OCI-LY7 (cell line): Measurements from ENCODE around the gene DDX5. TPM values are rescaled to one million over a fixed set of nuclear protein-coding genes. Genes with fewer than 3 reads are reported as not detected.

Experiments used
- BruUV-seq: library from RNA; stranded (reverse); fragments of 400-500 nt; replicated peaks from 2 replicates; lab custom pipeline; 2021; lab: Mats Ljungman, UMichigan
- CTCF ChIA-PET: fragments of 300-600 bp; sonication (Branson Sonifier 250); formaldehyde crosslinking; loops from one replicate; lab custom pipeline; 2022; ENCODE audit warnings: antibody characterized with exemption; ENCODE audit not compliant: unreplicated experiment; lab: Charles Lee
- POLR2A ChIA-PET: fragments of 300-600 bp; sonication (Branson Sonifier 250); formaldehyde crosslinking; loops from one replicate; lab custom pipeline; 2022; ENCODE audit warnings: antibody characterized with exemption; lab: Charles Lee
- DNase-seq: peaks from one replicate; pipeline ENCODE4 v3.0.0-alpha.2; 2015; ENCODE audit warnings: low spot score
- H2AFZ ChIP-seq: fragments of 200-600 bp; sonication (generic), shearing (Covaris generic); 2 replicates; pipeline ENCODE4 v1.6.1; 2014; ENCODE audit warnings: mild to moderate bottlenecking, antibody characterized with exemption, low read length, moderate library complexity
- H3K27ac ChIP-seq: fragments of 200-600 bp; sonication (generic); 2 replicates; pipeline ENCODE4 v1.5.1; 2014; ENCODE audit warnings: mixed run types, low read depth, mild to moderate bottlenecking, moderate library complexity, low read length, inconsistent platforms; ENCODE audit not compliant: poor library complexity, severe bottlenecking
- H3K36me3 ChIP-seq: fragments of 200-600 bp; sonication (generic); 2 replicates; pipeline ENCODE4 v1.6.1; 2014; ENCODE audit warnings: mild to moderate bottlenecking, antibody characterized with exemption, low read length, moderate library complexity, mixed read lengths; ENCODE audit not compliant: insufficient read depth
- H3K4me1 ChIP-seq: fragments of 200-600 bp; sonication (generic); 2 replicates; pipeline ENCODE4 v1.5.1; 2014; ENCODE audit warnings: mild to moderate bottlenecking, low read length; ENCODE audit not compliant: insufficient read depth, poor library complexity, severe bottlenecking
- H3K4me2 ChIP-seq: fragments of 200-600 bp; sonication (generic); 2 replicates; pipeline ENCODE4 v1.6.1; 2014; ENCODE audit warnings: mild to moderate bottlenecking, low read length
- H3K4me3 ChIP-seq: fragments of 200-600 bp; sonication (generic); 2 replicates; pipeline ENCODE4 v1.5.1; 2014; ENCODE audit warnings: mild to moderate bottlenecking, low read depth, low read length; ENCODE audit not compliant: poor library complexity, severe bottlenecking
- H3K79me2 ChIP-seq: fragments of 200-600 bp; sonication (generic); 2 replicates; pipeline ENCODE4 v1.6.1; 2016; ENCODE audit warnings: low read depth, mild to moderate bottlenecking, low read length, moderate library complexity, mixed read lengths; ENCODE audit not compliant: insufficient read depth
- H3K9me2 ChIP-seq: fragments of 200-600 bp; sonication (generic); 2 replicates; pipeline ENCODE4 v1.6.1; 2016; ENCODE audit warnings: mild to moderate bottlenecking, low read length, mixed read lengths; ENCODE audit not compliant: insufficient read depth
- H3K9me3 ChIP-seq: fragments of 200-600 bp; sonication (generic); 2 replicates; pipeline ENCODE4 v1.6.1; 2014; ENCODE audit warnings: mild to moderate bottlenecking, mixed run types, low read length, mixed read lengths
- H4K20me1 ChIP-seq: fragments of 200-600 bp; sonication (generic); 2 replicates; pipeline ENCODE4 v1.6.1; 2014; ENCODE audit warnings: mild to moderate bottlenecking, antibody characterized with exemption, low read length, moderate library complexity, mixed read lengths; ENCODE audit not compliant: insufficient read depth
- CTCF ChIP-seq: fragments of 200-600 bp; sonication (generic); conservative IDR thresholded peaks from 2 replicates; pipeline ENCODE4 v1.5.1; 2014; ENCODE audit warnings: mild to moderate bottlenecking, antibody characterized with exemption, low read length, moderate library complexity, mixed read lengths
- EZH2phosphoT487 ChIP-seq: fragments of 200-600 bp; sonication (generic); IDR thresholded peaks from 2 replicates; pipeline ENCODE4 v1.6.1; 2018; ENCODE audit warnings: low read depth, borderline replicate concordance, mild to moderate bottlenecking, mixed run types, antibody characterized with exemption, low read length, moderate library complexity, mixed read lengths
- intact Hi-C: fragments of 100-400 bp; cut with micrococcal nuclease; formaldehyde crosslinking; loops from one replicate; pipeline ENCODE4 v1.10.0; 2022; ENCODE audit not compliant: unreplicated experiment
- total RNA-seq, 2 experiments: library from RNA; depleted of rRNA in 1 of 2; stranded (reverse); fragments of >200 nt in 1 of 2; shearing (Covaris generic) in 1 of 2; gene quantifications; 2 replicates each; pipeline ENCODE4 v1.2.3, GENCODE V29; 2014 to 2022

The DDX5 gene
- total RNA-seq, 2 experiments from 2014 or later: 362 to 815 TPM

GRCh38 chr17:64506576-64507412, 705 bp upstream of the DDX5 start, which contains the start of gene CEP95:
Gene CEP95 (plus strand): TSS chr17:64506977. CDS start chr17:64507098, 121 bp downstream.
- ChIA-PET CTCF (interaction anchor here (0.6 to 0.7 kb wide), 2 partner anchors 282 to 491 kb away, joined by 4 to 6 read pairs; no protein-coding TSS in a partner anchor), POLR2A (interaction anchor here (0.5 to 2.3 kb wide), 12 partner anchors 10 to 1628 kb away, joined by 3 to 11 read pairs (median 4); partner anchors contain the start of gene POLG2)
- Histone ChIP-seq H3K36me3 (peaks cover 79% of the 10 kb centered on the region), H3K4me3 (peak within 1 kb of the TSS; percentile 100), H3K9me3 (no peaks in the 10 kb centered on the region), H3K4me1 (peaks cover 34% of the 10 kb centered on the region), H3K27ac (peak within 1 kb of the TSS; percentile 90), H3K79me2 (peaks cover 84% of the 10 kb centered on the region), H3K9me2 (no peaks in the 10 kb centered on the region), H4K20me1 (peaks cover 46% of the 10 kb centered on the region), H2AFZ (peak within 1 kb of the TSS; percentile 71), H3K4me2 (peak within 1 kb of the TSS; percentile 96)
- intact Hi-C loops: no loop called here
- no TSS peak for BruUV-seq
- peak; percentile 97 for DNase-seq
- TF ChIP-seq EZH2phosphoT487 (no peak), CTCF (no peak)

GRCh38 chr17:64505340-64506200, 519 bp downstream of the DDX5 start:
- peaks cover 81% of the 10 kb centered on the region for H3K36me3 ChIP-seq
- ChIA-PET CTCF (no interaction called here), POLR2A (interaction anchor here (0.6 to 1.6 kb wide), 9 partner anchors 9 to 573 kb away, joined by 3 to 17 read pairs (median 3); partner anchors contain the start of genes MILR1 and POLG2)
- peak overlapping the region; percentile 96 for H3K4me2 ChIP-seq
- H3K9me3 ChIP-seq: no peaks in the 10 kb centered on the region
- peaks cover 50% of the 10 kb centered on the region for H4K20me1 ChIP-seq
- no peak overlapping the region for H2AFZ ChIP-seq
- H3K4me1 ChIP-seq: peaks cover 46% of the 10 kb centered on the region
- peaks cover 93% of the 10 kb centered on the region for H3K79me2 ChIP-seq
- no peaks in the 10 kb centered on the region for H3K9me2 ChIP-seq
- TF ChIP-seq CTCF (no peak), EZH2phosphoT487 (no peak)
- intact Hi-C loops: no loop called here
- H3K4me3 ChIP-seq: peak overlapping the region; percentile 100
- peak overlapping the region; percentile 90 for H3K27ac ChIP-seq
- BruUV-seq: no TSS peak
- peak; percentile 92 for DNase-seq
